ENCODE results near the gene TCERG1.

Gene TCERG1

DNA sequence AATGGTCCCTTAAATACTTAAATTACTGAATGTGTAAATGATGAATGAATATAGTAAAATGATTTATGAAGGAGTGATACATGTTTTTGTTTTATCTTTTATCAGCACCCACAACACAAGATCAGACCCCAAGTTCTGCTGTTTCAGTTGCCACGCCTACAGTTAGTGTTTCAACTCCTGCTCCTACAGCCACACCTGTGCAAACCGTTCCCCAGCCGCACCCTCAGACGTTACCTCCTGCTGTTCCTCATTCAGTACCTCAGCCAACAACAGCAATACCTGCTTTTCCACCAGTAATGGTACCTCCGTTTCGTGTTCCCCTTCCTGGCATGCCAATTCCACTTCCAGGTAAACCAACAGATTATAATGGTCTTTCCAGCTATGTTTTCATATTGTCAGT, 16.3 kb downstream of the TCERG1 start:
- no peaks in the 10 kb centered on the region for H3K9me3 ChIP-seq (ENCODE audit: insufficient read depth, low read length)
- H2AFZ ChIP-seq (ENCODE audit: low read depth, low read length), result no peak overlapping the region
- no peaks in the 10 kb centered on the region for H3K27me3 ChIP-seq (ENCODE audit: low read depth, low read length)
- H4K20me1 ChIP-seq (ENCODE audit: insufficient read depth, low read length), result peaks cover 14% of the 10 kb centered on the region; the same call in 1 of the 2 replicates
- H3K79me2 ChIP-seq (ENCODE audit: low read length), result peaks cover 96% of the 10 kb centered on the region
- TF ChIP-seq, protein P1, sequence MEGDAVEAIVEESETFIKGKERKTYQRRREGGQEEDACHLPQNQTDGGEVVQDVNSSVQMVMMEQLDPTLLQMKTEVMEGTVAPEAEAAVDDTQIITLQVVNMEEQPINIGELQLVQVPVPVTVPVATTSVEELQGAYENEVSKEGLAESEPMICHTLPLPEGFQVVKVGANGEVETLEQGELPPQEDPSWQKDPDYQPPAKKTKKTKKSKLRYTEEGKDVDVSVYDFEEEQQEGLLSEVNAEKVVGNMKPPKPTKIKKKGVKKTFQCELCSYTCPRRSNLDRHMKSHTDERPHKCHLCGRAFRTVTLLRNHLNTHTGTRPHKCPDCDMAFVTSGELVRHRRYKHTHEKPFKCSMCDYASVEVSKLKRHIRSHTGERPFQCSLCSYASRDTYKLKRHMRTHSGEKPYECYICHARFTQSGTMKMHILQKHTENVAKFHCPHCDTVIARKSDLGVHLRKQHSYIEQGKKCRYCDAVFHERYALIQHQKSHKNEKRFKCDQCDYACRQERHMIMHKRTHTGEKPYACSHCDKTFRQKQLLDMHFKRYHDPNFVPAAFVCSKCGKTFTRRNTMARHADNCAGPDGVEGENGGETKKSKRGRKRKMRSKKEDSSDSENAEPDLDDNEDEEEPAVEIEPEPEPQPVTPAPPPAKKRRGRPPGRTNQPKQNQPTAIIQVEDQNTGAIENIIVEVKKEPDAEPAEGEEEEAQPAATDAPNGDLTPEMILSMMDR (IDR thresholded peaks at IDR 0.05; ENCODE audit: low read depth, low read length), result no peak
- no peak for TF ChIP-seq EZH2phosphoT487 (IDR thresholded peaks at IDR 0.05; ENCODE audit: low read depth)
- no peak overlapping the region for H3K9ac ChIP-seq (ENCODE audit: low read length)
- peaks cover 52% of the 10 kb centered on the region for H3K36me3 ChIP-seq (replicated peaks; ENCODE audit: low read depth, low read length)
- H3K4me1 ChIP-seq (ENCODE audit: low read length), result no peaks in the 10 kb centered on the region
- no peak overlapping the region for H3K27ac ChIP-seq (ENCODE audit: low read length)
- H3K4me2 ChIP-seq (ENCODE audit: low read length), result no peak overlapping the region
- no peak overlapping the region for H3K4me3 ChIP-seq (ENCODE audit: low read length)

DNA sequence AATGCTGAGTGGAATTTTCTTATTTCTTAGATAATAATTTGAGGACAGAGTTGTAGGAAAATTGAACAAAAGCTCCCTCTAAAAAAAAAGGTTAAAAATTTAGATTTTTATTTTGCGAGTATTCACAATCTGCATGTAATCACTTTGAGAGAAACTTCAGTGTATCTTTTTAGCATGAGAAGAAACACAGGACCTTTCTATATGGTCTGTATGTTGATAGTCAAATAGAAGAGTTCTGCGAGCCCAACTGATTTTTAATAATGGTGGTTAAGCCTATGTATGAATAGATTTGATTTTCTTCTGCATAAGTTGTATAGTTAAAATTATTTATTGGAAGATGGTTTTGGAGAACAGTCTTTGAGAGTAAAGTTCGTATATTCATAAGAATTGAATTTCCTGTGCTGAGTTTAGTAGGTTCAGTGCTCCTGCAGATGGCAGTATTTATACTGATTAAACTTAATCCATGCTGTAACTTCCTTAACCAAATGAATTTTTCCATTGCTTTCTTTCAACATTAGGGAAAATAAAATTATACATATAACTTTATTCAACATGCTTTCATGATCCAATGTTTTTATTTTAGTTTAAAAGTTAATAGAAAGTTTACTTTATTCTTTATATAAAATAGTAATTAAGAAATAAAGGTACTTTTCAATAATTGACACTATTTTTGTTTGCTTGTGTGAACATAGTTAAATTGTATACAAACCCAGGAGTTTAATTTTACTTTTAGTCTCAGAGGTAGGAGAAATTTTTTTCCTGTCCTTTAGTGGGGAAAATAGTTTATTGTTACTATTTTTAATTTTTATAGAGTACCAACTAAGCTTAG, 19.6 kb downstream of the TCERG1 start:
- no peaks in the 10 kb centered on the region for H3K27me3 ChIP-seq (ENCODE audit: low read depth, low read length)
- peaks cover 65% of the 10 kb centered on the region for H3K79me2 ChIP-seq (ENCODE audit: low read length)
- TF ChIP-seq, protein P1 (IDR thresholded peaks at IDR 0.05; ENCODE audit: low read depth, low read length), result peak; percentile 27; the same call in 1 of the 2 replicates
- no peak for TF ChIP-seq EZH2phosphoT487 (IDR thresholded peaks at IDR 0.05; ENCODE audit: low read depth)
- no peak overlapping the region for H3K27ac ChIP-seq (ENCODE audit: low read length)
- H3K9me3 ChIP-seq (ENCODE audit: insufficient read depth, low read length), result no peaks in the 10 kb centered on the region
- H4K20me1 ChIP-seq (ENCODE audit: insufficient read depth, low read length), result peaks cover 14% of the 10 kb centered on the region; the same call in 1 of the 2 replicates
- peaks cover 48% of the 10 kb centered on the region for H3K36me3 ChIP-seq (replicated peaks; ENCODE audit: low read depth, low read length)
- no peak overlapping the region for H3K4me2 ChIP-seq (ENCODE audit: low read length)
- H2AFZ ChIP-seq (ENCODE audit: low read depth, low read length), result no peak overlapping the region
- no peak overlapping the region for H3K9ac ChIP-seq (ENCODE audit: low read length)
- H3K4me1 ChIP-seq (ENCODE audit: low read length), result no peaks in the 10 kb centered on the region
- H3K4me3 ChIP-seq (ENCODE audit: low read length), result no peak overlapping the region

GRCh38 chr5:146467760-146468159, 20.6 kb downstream of the TCERG1 start:
- H3K79me2 ChIP-seq (ENCODE audit: low read length), result peaks cover 55% of the 10 kb centered on the region
- no peak for TF ChIP-seq EZH2phosphoT487 (IDR thresholded peaks at IDR 0.05; ENCODE audit: low read depth)
- TF ChIP-seq, protein P1 (IDR thresholded peaks at IDR 0.05; ENCODE audit: low read depth, low read length), result no peak
- no peaks in the 10 kb centered on the region for H3K27me3 ChIP-seq (ENCODE audit: low read depth, low read length)
- H3K4me1 ChIP-seq (ENCODE audit: low read length), result no peaks in the 10 kb centered on the region
- no peak overlapping the region for H3K9ac ChIP-seq (ENCODE audit: low read length)
- H3K4me2 ChIP-seq (ENCODE audit: low read length), result no peak overlapping the region
- H3K36me3 ChIP-seq (replicated peaks; ENCODE audit: low read depth, low read length), result peaks cover 47% of the 10 kb centered on the region
- no peaks in the 10 kb centered on the region for H3K9me3 ChIP-seq (ENCODE audit: insufficient read depth, low read length)
- no peak overlapping the region for H3K27ac ChIP-seq (ENCODE audit: low read length)
- peaks cover 14% of the 10 kb centered on the region; the same call in 1 of the 2 replicates for H4K20me1 ChIP-seq (ENCODE audit: insufficient read depth, low read length)
- H3K4me3 ChIP-seq (ENCODE audit: low read length), result no peak overlapping the region
- no peak overlapping the region for H2AFZ ChIP-seq (ENCODE audit: low read depth, low read length)

- H3K27ac ChIP-seq (ENCODE audit: low read length), result peak overlapping the region; percentile 48
- peak overlapping the region; percentile 35 for H3K4me2 ChIP-seq (ENCODE audit: low read length)
- H3K9ac ChIP-seq (ENCODE audit: low read length), result no peak overlapping the region
- no peaks in the 10 kb centered on the region for H3K9me3 ChIP-seq (ENCODE audit: insufficient read depth, low read length)
- H3K27me3 ChIP-seq (ENCODE audit: low read depth, low read length), result no peaks in the 10 kb centered on the region
- no peak for TF ChIP-seq EZH2phosphoT487 (IDR thresholded peaks at IDR 0.05; ENCODE audit: low read depth)
- TF ChIP-seq, protein P1 (IDR thresholded peaks at IDR 0.05; ENCODE audit: low read depth, low read length), result no peak
- peaks cover 12% of the 10 kb centered on the region; the same call in 1 of the 2 replicates for H4K20me1 ChIP-seq (ENCODE audit: insufficient read depth, low read length)
- peaks cover 51% of the 10 kb centered on the region for H3K36me3 ChIP-seq (replicated peaks; ENCODE audit: low read depth, low read length)
- H3K4me1 ChIP-seq (ENCODE audit: low read length), result peaks cover 16% of the 10 kb centered on the region
- peaks cover 50% of the 10 kb centered on the region for H3K79me2 ChIP-seq (ENCODE audit: low read length)
- no peak overlapping the region for H2AFZ ChIP-seq (ENCODE audit: low read depth, low read length)
- no peak overlapping the region for H3K4me3 ChIP-seq (ENCODE audit: low read length)
Observed at GRCh38 chr5:146474065-146474464, 26.9 kb downstream of the TCERG1 start.

Measured in OCI-LY3 (cell line).